Measurements from ENCODE around the gene B4GALNT4. TPM values are rescaled to one million over a fixed set of nuclear protein-coding genes. Genes with fewer than 3 reads are reported as not detected.

B4GALNT4 gene
- total and polyA plus RNA-seq, 2 of the 8 experiments (the other 6 are each of a cell fraction or from before 2014, with no cell fraction given): 40.9 to 76.3 TPM

DNA sequence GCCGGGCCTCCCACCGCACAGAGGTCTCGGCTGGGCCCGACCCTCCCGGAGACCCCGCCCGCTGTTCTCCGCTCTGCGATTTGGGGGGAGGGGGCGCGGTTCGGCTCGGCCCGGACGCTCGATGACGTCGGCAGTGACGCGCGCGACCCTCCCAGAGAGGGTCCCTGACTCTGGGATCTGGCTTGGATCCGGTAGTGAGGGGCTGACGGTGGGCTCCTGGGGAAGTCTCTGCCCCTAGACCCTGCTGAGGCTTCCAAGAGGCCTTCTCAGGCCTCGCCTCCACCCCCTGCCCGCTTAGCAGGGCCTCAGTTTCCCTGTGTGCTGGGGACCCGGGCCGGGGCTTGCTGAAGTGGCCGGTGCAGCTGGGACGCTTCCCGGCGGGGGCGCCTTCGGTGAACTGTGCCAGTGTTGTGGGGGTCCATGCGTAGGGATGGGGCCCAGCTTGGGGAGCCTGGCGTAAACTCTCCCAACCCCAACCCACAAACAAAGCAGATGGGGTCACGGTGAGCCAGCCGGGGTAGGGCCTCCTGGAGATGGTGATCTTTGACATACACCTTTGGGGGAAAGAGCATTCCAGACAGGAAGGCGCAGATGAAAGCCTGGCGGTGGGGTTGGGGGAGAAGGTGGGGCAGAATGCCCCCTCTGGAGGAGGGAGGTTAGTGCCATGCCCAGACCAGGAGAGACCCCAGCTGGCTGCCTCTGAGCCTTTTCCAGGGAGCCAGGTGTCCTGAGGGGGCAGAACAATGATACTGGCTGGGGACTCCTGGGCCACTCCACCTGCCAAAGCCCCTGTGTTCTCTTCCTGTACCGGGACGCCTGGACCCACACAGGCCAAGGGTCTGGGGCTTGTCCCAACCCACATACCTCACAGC, 1.0 kb downstream of the B4GALNT4 start:
- H2AK5ac ChIP-seq (ENCODE audit: low read depth, low read length): no peak overlapping the region
- H2BK120ac ChIP-seq (replicated peaks; ENCODE audit: low read depth, low read length): no peak overlapping the region
- no peaks in the 10 kb centered on the region for H3K27me3 ChIP-seq (replicated peaks in 1 of 4; ENCODE audit: control insufficient read depth in 3 of 4, extremely low read depth in 1 of 4, insufficient read depth in 3 of 4, low read length in 3 of 4)
- ChIA-PET POLR2A (ENCODE audit: partially characterized antibody) (interaction anchor here (0.6 to 3.4 kb wide), 14 partner anchors 9 to 198 kb away, joined by 3 to 19 read pairs (median 6); partner anchors contain the start of gene PTDSS2), CTCF (ENCODE audit: partially characterized antibody) (interaction anchor here (0.6 to 13.4 kb wide), 10 partner anchors 15 to 152 kb away, joined by 3 to 212 read pairs (median 4); partner anchors contain the start of genes ANO9 and PTDSS2)
- WGBS, 2 experiments (ENCODE audit: extremely low coverage in 1 of 2, insufficient coverage in 1 of 2, insufficient read length in 1 of 2, insufficient replicate concordance in 2 of 2, low coverage in 1 of 2, low lambda C conversion rate in 2 of 2, missing lambda C conversion rate in 1 of 2): 27% methylated on average over 19 of the region's 42 CpGs; no CpG with 5 or more reads in 1 of the 2 experiments
- H4K8ac ChIP-seq (ENCODE audit: extremely low read depth, insufficient read depth, low read length): peak overlapping the region; percentile 83
- FAIRE-seq (no peak), DNase-seq (ENCODE audit: low read depth in 1 of 2, low spot score in 2 of 2) (peak in 1 of 2 experiments; percentile 80)
- H3K4ac ChIP-seq (replicated peaks; ENCODE audit: insufficient read length, low read depth, low read length): peak overlapping the region; percentile 78
- H3K27ac ChIP-seq (ENCODE audit: low read depth, low read length): peak overlapping the region; percentile 45
- no peak overlapping the region for H2BK20ac ChIP-seq (ENCODE audit: low read length)
- H3K4me1 ChIP-seq (replicated peaks in 1 of 4; ENCODE audit: control insufficient read depth in 3 of 4, insufficient read depth in 4 of 4, low read length in 3 of 4): peaks cover 0 to 10% (median 5%) of the 10 kb centered on the region in 4 experiments; a peak in 6 of 7 replicates
- peak overlapping the region; percentile 56 for H4K5ac ChIP-seq (ENCODE audit: insufficient read length, low read depth, low read length)
- H2BK12ac ChIP-seq (ENCODE audit: low read depth, low read length): no peak overlapping the region
- H3K23me2 ChIP-seq (ENCODE audit: low read depth, low read length): peaks cover 3% of the 10 kb centered on the region; the same call in 1 of the 2 replicates
- no peak overlapping the region for H3K23ac ChIP-seq (ENCODE audit: insufficient read length)
- H4K91ac ChIP-seq (replicated peaks; ENCODE audit: insufficient read length, low read length): no peak overlapping the region
- H3K4me2 ChIP-seq (ENCODE audit: insufficient read depth in 1 of 2, low read depth in 2 of 2, low read length in 2 of 2): peak overlapping the region; percentile 79 to 85
- H2BK5ac ChIP-seq (ENCODE audit: low read depth, low read length): peak overlapping the region; percentile 15; the same call in 1 of the 2 replicates
- no peak overlapping the region for H3K14ac ChIP-seq (ENCODE audit: insufficient read length)
- H3K36me3 ChIP-seq (ENCODE audit: control insufficient read depth in 2 of 4, insufficient read depth in 4 of 4, low read length in 3 of 4): peaks cover 11 to 22% (median 15%) of the 10 kb centered on the region in 4 experiments; a peak in 7 of 8 replicates
- peak overlapping the region; percentile 70 to 78 (median 74) for H3K4me3 ChIP-seq (ENCODE audit: extremely low read depth in 1 of 4, insufficient read depth in 2 of 4, low read depth in 3 of 4, low read length in 4 of 4)
- no peak overlapping the region for H2AFZ ChIP-seq (ENCODE audit: low read length)
- H3K9ac ChIP-seq (replicated peaks in 1 of 4; ENCODE audit: extremely low read depth in 1 of 4, low read depth in 3 of 4, low read length in 3 of 4): peak overlapping the region; percentile 35 to 65 (median 60)
- peaks cover 7% of the 10 kb centered on the region for H3K79me1 ChIP-seq (ENCODE audit: low read depth, low read length)
- H3K79me2 ChIP-seq (ENCODE audit: control insufficient read depth in 1 of 2, insufficient read depth in 2 of 2, low read length in 2 of 2): peaks cover 0 to 15% of the 10 kb centered on the region in 2 experiments; a peak in 1 of 4 replicates
- H3K56ac ChIP-seq (replicated peaks; ENCODE audit: insufficient read length, low read depth, low read length): no peak overlapping the region
- H3K9me3 ChIP-seq (ENCODE audit: insufficient read depth in 2 of 2, low read depth in 1 of 2, low read length in 1 of 2): no peaks in the 10 kb centered on the region
- H3K18ac ChIP-seq (ENCODE audit: extremely low read depth, low read length): no peak overlapping the region
- H4K20me1 ChIP-seq (replicated peaks in 1 of 2; ENCODE audit: control insufficient read depth in 1 of 2, insufficient read depth in 2 of 2, low read length in 2 of 2): peaks cover 0 to 2% of the 10 kb centered on the region in 2 experiments
- peak overlapping the region; percentile 46; the same call in 1 of the 2 replicates for H2BK15ac ChIP-seq (ENCODE audit: low read length)
- TF ChIP-seq BCL11A (IDR thresholded peaks at IDR 0.05; ENCODE audit: low read depth in 2 of 2, low read length in 2 of 2) (no peak), CHD2 (IDR thresholded peaks at IDR 0.05; ENCODE audit: low read length) (no peak), POLR2AphosphoS5 (IDR thresholded peaks at IDR 0.05; ENCODE audit: low read depth, low read length) (0 out of 2 replicates have a peak, but pooled peaks have one; percentile 66), SP1 (IDR thresholded peaks at IDR 0.05; ENCODE audit: low read depth, low read length) (no peak), CREB1 (IDR thresholded peaks at IDR 0.05) (peak; percentile 95), SUZ12 (IDR thresholded peaks at IDR 0.05; ENCODE audit: low read length) (no peak), PHF8 (conservative IDR thresholded peaks at IDR 0.05; ENCODE audit: low read depth, low read length) (peak; percentile 27; the same call in 1 of the 2 replicates), CTBP2 (IDR thresholded peaks at IDR 0.05; ENCODE audit: borderline replicate concordance, insufficient read depth, insufficient read length, low read length) (no peak), JUND (IDR thresholded peaks at IDR 0.05; ENCODE audit: low read length) (no peak), TEAD4 (IDR thresholded peaks at IDR 0.05; ENCODE audit: low read depth, low read length) (no peak), FOSL1 (IDR thresholded peaks at IDR 0.05; ENCODE audit: insufficient read depth, low read depth, low read length) (no peak), GABPA (IDR thresholded peaks at IDR 0.05; ENCODE audit: borderline replicate concordance, insufficient read depth, low read length) (no peak)

Data from H1 (cell line).